HEK293 (cell line): Measurements from ENCODE around the gene MYOF.

ENCODE experiments used
- CTCF ChIA-PET: fragments of 350-600 bp; formaldehyde crosslinking; extraction: SDS; loops from one replicate; lab custom pipeline; 2021; ENCODE audit warnings: antibody characterized with exemption; lab: Yijun Ruan, JAX
- POLR2A ChIA-PET: fragments of 300-600 bp; formaldehyde crosslinking; extraction: SDS; loops from one replicate; lab custom pipeline; 2020; ENCODE audit warnings: antibody characterized with exemption, inconsistent platforms; lab: Yijun Ruan, JAX
- H3K27ac ChIP-seq: fragments of 200-500 bp; sonication (Bioruptor generic); 2 replicates; pipeline ENCODE4 v1.5.1; 2014; ENCODE audit warnings: low read depth, low read length, control low read depth, inconsistent platforms; ENCODE audit errors: extremely low read depth
- H3K36me3 ChIP-seq, 2 experiments: fragments of 200-500 bp in 1 of 2; sonication (Bioruptor generic) in 1 of 2; 1 replicate in 1 of 2; 2 replicates in 1 of 2; pipeline ENCODE4 v1.5.1; 2014 to 2017; ENCODE audit warnings: inconsistent platforms in 2 of 2, low read length in 2 of 2; ENCODE audit not compliant: control insufficient read depth in 2 of 2, insufficient read depth in 1 of 2
- H3K4me1 ChIP-seq: fragments of 200-500 bp; sonication (Bioruptor generic); 2 replicates; pipeline ENCODE4 v1.5.1; 2014; ENCODE audit warnings: mild to moderate bottlenecking, low read length, inconsistent platforms; ENCODE audit not compliant: control insufficient read depth, insufficient read depth
- H3K4me3 ChIP-seq: 2 replicates; pipeline ENCODE4 v1.5.1; 2011; ENCODE audit warnings: low read depth, mild to moderate bottlenecking, control low read depth, low read length, moderate library complexity
- H3K9me3 ChIP-seq: fragments of 200-500 bp; sonication (Bioruptor generic); 2 replicates; pipeline ENCODE4 v1.5.1; 2014; ENCODE audit warnings: low read depth, low read length, inconsistent platforms; ENCODE audit not compliant: control insufficient read depth, insufficient read depth
- GLI4 ChIP-seq: fragments of 450-650 bp; formaldehyde crosslinking; IDR thresholded peaks from 2 replicates; pipeline ENCODE4 v1.5.1; 2016; ENCODE audit warnings: missing biosample characterization, missing genetic modification characterization
- GLIS1 ChIP-seq: fragments of 450-650 bp; formaldehyde crosslinking; IDR thresholded peaks from 2 replicates; pipeline ENCODE4 v1.5.1; 2016; ENCODE audit warnings: missing biosample characterization, missing genetic modification characterization
- IKZF3 ChIP-seq: fragments of 450-650 bp; IDR thresholded peaks from 2 replicates; pipeline ENCODE4 v1.5.0; 2018; ENCODE audit warnings: missing biosample characterization, mild to moderate bottlenecking, missing genetic modification characterization, moderate library complexity
- KLF17 ChIP-seq: fragments of 450-650 bp; formaldehyde crosslinking; IDR thresholded peaks from 2 replicates; pipeline ENCODE4 v1.5.1; 2016; ENCODE audit warnings: missing biosample characterization, missing genetic modification characterization
- MZF1 ChIP-seq: fragments of 450-650 bp; formaldehyde crosslinking; IDR thresholded peaks from 2 replicates; pipeline ENCODE4 v1.5.1; 2017; ENCODE audit warnings: missing biosample characterization, missing genetic modification characterization, borderline replicate concordance
- PRDM10 ChIP-seq: fragments of 450-650 bp; formaldehyde crosslinking; IDR thresholded peaks from 2 replicates; pipeline ENCODE4 v1.5.1; 2016; ENCODE audit warnings: missing biosample characterization, missing genetic modification characterization
- REST ChIP-seq: fragments of 450-650 bp; formaldehyde crosslinking; IDR thresholded peaks from 2 replicates; pipeline ENCODE4 v1.5.1; 2016; ENCODE audit warnings: missing biosample characterization, missing genetic modification characterization
- ZBTB1 ChIP-seq: fragments of 450-650 bp; formaldehyde crosslinking; IDR thresholded peaks from 2 replicates; pipeline ENCODE4 v1.5.1; 2016; ENCODE audit warnings: missing biosample characterization, missing genetic modification characterization
- ZBTB11 ChIP-seq: fragments of 450-650 bp; formaldehyde crosslinking; conservative IDR thresholded peaks from 2 replicates; pipeline ENCODE4 v1.5.1; 2016; ENCODE audit warnings: low read depth, missing biosample characterization, missing genetic modification characterization
- ZBTB44 ChIP-seq: fragments of 450-650 bp; IDR thresholded peaks from 2 replicates; pipeline ENCODE4 v1.5.1; 2018; ENCODE audit warnings: missing biosample characterization, mild to moderate bottlenecking, missing genetic modification characterization
- ZNF354C ChIP-seq: fragments of 450-650 bp; formaldehyde crosslinking; IDR thresholded peaks from 2 replicates; pipeline ENCODE4 v1.5.1; 2016; ENCODE audit warnings: missing biosample characterization, missing genetic modification characterization, low read depth, borderline replicate concordance
- ZNF449 ChIP-seq: fragments of 450-650 bp; formaldehyde crosslinking; IDR thresholded peaks from 2 replicates; pipeline ENCODE4 v1.5.1; 2017; ENCODE audit warnings: missing biosample characterization, mild to moderate bottlenecking, missing genetic modification characterization, moderate library complexity
- ZNF529 ChIP-seq: fragments of 450-650 bp; formaldehyde crosslinking; IDR thresholded peaks from 2 replicates; pipeline ENCODE4 v1.5.1; 2017; ENCODE audit warnings: missing genetic modification characterization, missing biosample characterization; ENCODE audit not compliant: insufficient replicate concordance
- ZNF558 ChIP-seq: fragments of 450-650 bp; formaldehyde crosslinking; IDR thresholded peaks from 2 replicates; pipeline ENCODE4 v1.5.1; 2016; ENCODE audit warnings: missing biosample characterization, missing genetic modification characterization
- ZNF621 ChIP-seq: fragments of 450-650 bp; formaldehyde crosslinking; IDR thresholded peaks from 2 replicates; pipeline ENCODE4 v1.5.1; 2017; ENCODE audit warnings: missing biosample characterization, missing genetic modification characterization
- ZNF677 ChIP-seq: fragments of 450-650 bp; IDR thresholded peaks from 2 replicates; pipeline ENCODE4 v1.5.0; 2018; ENCODE audit warnings: missing biosample characterization, mild to moderate bottlenecking, missing genetic modification characterization, moderate library complexity

MYOF gene

GRCh38 chr10:93402192-93402591 lies 79.9 kb downstream of the MYOF start:
- no peaks in the 10 kb centered on the region for H3K36me3 ChIP-seq
- H3K4me3 ChIP-seq: no peak overlapping the region
- no peaks in the 10 kb centered on the region for H3K9me3 ChIP-seq
- no peak overlapping the region for H3K27ac ChIP-seq
- 0 out of 2 replicates have a peak, but pooled peaks cover 4% of the 10 kb centered on the region for H3K4me1 ChIP-seq
- TF ChIP-seq ZNF558 (no peak), ZNF449 (tag by site-specific recombination) (no peak), ZBTB44 (tag by site-specific recombination) (no peak), PRDM10 (tag by site-specific recombination) (0 out of 2 replicates have a peak, but pooled peaks have one; percentile 24)
- POLR2A ChIA-PET: no interaction called here
- CTCF ChIA-PET: interaction anchor here (0.6 kb wide), 1 partner anchor 37 kb away, joined by 3 read pairs; no protein-coding TSS in a partner anchor

GRCh38 chr10:93398528-93398927 lies 83.6 kb downstream of the MYOF start:
- H3K36me3 ChIP-seq: no peaks in the 10 kb centered on the region
- ChIA-PET CTCF (no interaction called here), POLR2A (no interaction called here)

More at GRCh38 chr10:93398528-93398927, 83.6 kb downstream of the MYOF start:
- Histone ChIP-seq H3K9me3 (no peaks in the 10 kb centered on the region; the same call in 1 of the 2 replicates), H3K27ac (no peak overlapping the region), H3K4me3 (no peak overlapping the region), H3K4me1 (0 out of 2 replicates have a peak, but pooled peaks cover 4% of the 10 kb centered on the region)
- TF ChIP-seq IKZF3 (tag by site-specific recombination) (no peak), ZNF354C (no peak), REST (no peak), ZNF621 (tag by site-specific recombination) (no peak), ZNF529 (tag by site-specific recombination) (no peak), ZBTB1 (tag by site-specific recombination) (no peak), GLI4 (tag by site-specific recombination) (no peak), KLF17 (no peak), MZF1 (tag by site-specific recombination) (no peak), ZBTB11 (no peak), ZNF677 (tag by site-specific recombination) (no peak), GLIS1 (tag by site-specific recombination) (no peak)
